Measurements from ENCODE around the gene C9orf43. TPM values are rescaled to one million over a fixed set of nuclear protein-coding genes. Genes with fewer than 3 reads are reported as not detected.

The C9orf43 gene
- total and polyA plus RNA-seq, 4 donors = 0.09 to 1.1 (median 0.25) TPM

- Histone ChIP-seq H3K27me3 (ENCODE audit: control insufficient read depth in 4 of 4, insufficient read depth in 4 of 4, low read length in 3 of 4) (no peaks in the 10 kb centered on the region), H3K27ac (ENCODE audit: low read depth in 1 of 2, low read length in 2 of 2) (no peak overlapping the region), H3K4me3 (ENCODE audit: low read depth in 1 of 3, low read length in 3 of 3) (no peak overlapping the region), H3K4me1 (ENCODE audit: control insufficient read depth in 4 of 4, insufficient read depth in 4 of 4, low read length in 3 of 4) (peaks cover 0 to 5% (median 0%) of the 10 kb centered on the region in 4 donors), H3K9ac (ENCODE audit: low read depth in 1 of 2, low read length in 2 of 2) (no peak overlapping the region), H3K9me3 (ENCODE audit: control insufficient read depth in 4 of 4, low read length in 3 of 4) (no peaks in the 10 kb centered on the region), H3K36me3 (ENCODE audit: control insufficient read depth in 4 of 4, insufficient read depth in 3 of 4, low read depth in 1 of 4, low read length in 3 of 4) (no peaks in the 10 kb centered on the region)
- no peak for DNase-seq (ENCODE audit: low spot score)
- no peak for TF ChIP-seq FOXA1 (IDR thresholded peaks at IDR 0.05)
- no peak for TF ChIP-seq YY1 (IDR thresholded peaks at IDR 0.05)
- TF ChIP-seq EGR1 (IDR thresholded peaks at IDR 0.05; ENCODE audit: low read depth in 2 of 2) = no peak
- TF ChIP-seq RAD21 (IDR thresholded peaks at IDR 0.05) = no peak
- no peak for TF ChIP-seq ATF3 (IDR thresholded peaks at IDR 0.05)
- no peak for TF ChIP-seq JUND (IDR thresholded peaks at IDR 0.05)
- TF ChIP-seq RXRA (IDR thresholded peaks at IDR 0.05) = no peak
- no peak for TF ChIP-seq MAX (IDR thresholded peaks at IDR 0.05)
- TF ChIP-seq HNF4A (conservative IDR thresholded peaks at IDR 0.05) = no peak
- no peak for TF ChIP-seq SP1 (IDR thresholded peaks at IDR 0.05)
- no peak for TF ChIP-seq NR2F2 (IDR thresholded peaks at IDR 0.05)
- TF ChIP-seq ZBTB33 (IDR thresholded peaks at IDR 0.05) = no peak
- no peak for TF ChIP-seq TAF1 (conservative IDR thresholded peaks at IDR 0.05)
- no peak for TF ChIP-seq REST (IDR thresholded peaks at IDR 0.05)
- no peak for TF ChIP-seq CTCF (IDR thresholded peaks at IDR 0.05; ENCODE audit: low read depth, low read length, missing input control)
- no peak for TF ChIP-seq GABPA (IDR thresholded peaks at IDR 0.05 in 1 of 2, conservative IDR thresholded peaks at IDR 0.05 in 1 of 2)
- TF ChIP-seq HNF4G (IDR thresholded peaks at IDR 0.05) = no peak
- WGBS = 75% methylated on average over 7 of the region's 7 CpGs
Measured at GRCh38 chr9:113361304-113362018, 49.1 kb upstream of the C9orf43 start.
